ENCODE data around the gene GET3. TPM values are rescaled to one million over a fixed set of nuclear protein-coding genes. Genes with fewer than 3 reads are reported as not detected.

Gene GET3
- 46.8 and 54.1 TPM in 2 replicates for total RNA-seq

GRCh38 chr19:12736995-12737834 lies at the start of gene GET3:
GET3 (plus strand) TSS chr19:12737497; CDS start chr19:12737506, 9 bp downstream.

GRCh38 chr19:12696366-12697335 lies 40.6 kb upstream of the GET3 start, which contains the start of gene FBXW9:
FBXW9 (minus strand) TSS chr19:12696631; CDS start chr19:12696581, 50 bp downstream.

GRCh38 chr19:12723641-12724426 lies 13.5 kb upstream of the GET3 start, which contains the start of gene TNPO2:
TNPO2 (minus strand) TSS chr19:12723932; CDS start chr19:12720977, 2,955 bp downstream.

GRCh38 chr19:12751635-12752034 lies 14.3 kb downstream of the GET3 start, which contains the start of gene BEST2:
BEST2 (plus strand) TSS chr19:12751791; CDS start chr19:12752593, 802 bp downstream.

GRCh38 chr19:12774588-12775555 lies 37.6 kb downstream of the GET3 start, which contains the start of gene HOOK2:
HOOK2 (minus strand) TSS chr19:12775552; CDS start chr19:12775449, 103 bp downstream.

GRCh38 chr19:12791345-12792050 lies 54.2 kb downstream of the GET3 start, which contains the start of gene JUNB:
JUNB (plus strand) TSS chr19:12791486; CDS start chr19:12791772, 286 bp downstream.

Other genes starting within 250 kb of the GET3 start
- gene ZNF564, start 186.0 kb upstream of the GET3 start, total RNA-seq: 3.3 and 3.4 TPM in 2 replicates
- gene ZNF490, start 126.7 kb upstream of the GET3 start, total RNA-seq: 6.0 and 10.6 TPM in 2 replicates
- gene ZNF791, start 126.6 kb upstream of the GET3 start, total RNA-seq: 10.6 and 13.2 TPM in 2 replicates
- gene MAN2B1, start 70.8 kb upstream of the GET3 start, total RNA-seq: 120 and 162 TPM in 2 replicates
- 9.0 and 9.4 TPM in 2 replicates for gene WDR83, start 70.7 kb upstream of the GET3 start, total RNA-seq
- 72.2 and 74.9 TPM in 2 replicates for gene DHPS, start 55.6 kb upstream of the GET3 start, total RNA-seq
- gene GNG14, start 49.5 kb upstream of the GET3 start, total RNA-seq: not detected in 2 replicates
- gene FBXW9, start 40.9 kb upstream of the GET3 start, total RNA-seq: 7.3 and 8.3 TPM in 2 replicates
- 32.9 and 45.1 TPM in 2 replicates for gene TNPO2, start 13.6 kb upstream of the GET3 start, total RNA-seq
- 311 and 336 TPM in 2 replicates for gene TRIR, start 2.8 kb upstream of the GET3 start, total RNA-seq
- not detected in 2 replicates for gene BEST2, start 14.3 kb downstream of the GET3 start, total RNA-seq
- 15.2 and 16.8 TPM in 2 replicates for gene HOOK2, start 38.1 kb downstream of the GET3 start, total RNA-seq
- 387 and 404 TPM in 2 replicates for gene JUNB, start 54.0 kb downstream of the GET3 start, total RNA-seq
- gene PRDX2, start 64.3 kb downstream of the GET3 start, total RNA-seq: 252 and 259 TPM in 2 replicates
- not detected in 2 replicates for gene THSD8, start 64.6 kb downstream of the GET3 start, total RNA-seq
- 4.9 and 6.0 TPM in 2 replicates for gene RNASEH2A, start 69.1 kb downstream of the GET3 start, total RNA-seq
- gene RTBDN, start 97.1 kb downstream of the GET3 start, total RNA-seq: not detected in 2 replicates
- 0.19 and 1.3 TPM in 2 replicates for gene MAST1, start 101.0 kb downstream of the GET3 start, total RNA-seq
- 30.2 and 36.6 TPM in 2 replicates for gene DNASE2, start 144.0 kb downstream of the GET3 start, total RNA-seq
- gene KLF1, start 149.7 kb downstream of the GET3 start, total RNA-seq: not detected in 2 replicates
- gene GCDH, start 153.7 kb downstream of the GET3 start, total RNA-seq: 28.0 and 29.7 TPM in 2 replicates
- not detected in 2 replicates for gene SYCE2, start 181.8 kb downstream of the GET3 start, total RNA-seq
- 48.9 and 49.0 TPM in 2 replicates for gene FARSA, start 196.2 kb downstream of the GET3 start, total RNA-seq
- 877 and 947 TPM in 2 replicates for gene CALR, start 201.1 kb downstream of the GET3 start, total RNA-seq
- gene RAD23A, start 208.4 kb downstream of the GET3 start, total RNA-seq: 50.0 and 60.2 TPM in 2 replicates
- 36.5 and 43.0 TPM in 2 replicates for gene GADD45GIP1, start 219.7 kb downstream of the GET3 start, total RNA-seq
- gene DAND5, start 232.1 kb downstream of the GET3 start, total RNA-seq: not detected in 2 replicates

All from cardiac ventricle fibroblast (primary cell).